Activated CD4-positive, alpha-beta T cell treated with anti-CD3 and anti-CD28 coated beads, Interleukin-2, amount 50 U/mL, for 24 hours (primary cell): Measurements from ENCODE around the gene SKIDA1.
A peak's percentile ranks its signal among the peaks of the same experiment; 100 is the strongest.

Source experiments
- DNase-seq, 2 donors: peaks; one replicate each; pipeline ENCODE4 v3.0.0-alpha.2; 2020; ENCODE audit warnings: low read depth in 1 of 2, low spot score in 1 of 2

The SKIDA1 gene

DNA sequence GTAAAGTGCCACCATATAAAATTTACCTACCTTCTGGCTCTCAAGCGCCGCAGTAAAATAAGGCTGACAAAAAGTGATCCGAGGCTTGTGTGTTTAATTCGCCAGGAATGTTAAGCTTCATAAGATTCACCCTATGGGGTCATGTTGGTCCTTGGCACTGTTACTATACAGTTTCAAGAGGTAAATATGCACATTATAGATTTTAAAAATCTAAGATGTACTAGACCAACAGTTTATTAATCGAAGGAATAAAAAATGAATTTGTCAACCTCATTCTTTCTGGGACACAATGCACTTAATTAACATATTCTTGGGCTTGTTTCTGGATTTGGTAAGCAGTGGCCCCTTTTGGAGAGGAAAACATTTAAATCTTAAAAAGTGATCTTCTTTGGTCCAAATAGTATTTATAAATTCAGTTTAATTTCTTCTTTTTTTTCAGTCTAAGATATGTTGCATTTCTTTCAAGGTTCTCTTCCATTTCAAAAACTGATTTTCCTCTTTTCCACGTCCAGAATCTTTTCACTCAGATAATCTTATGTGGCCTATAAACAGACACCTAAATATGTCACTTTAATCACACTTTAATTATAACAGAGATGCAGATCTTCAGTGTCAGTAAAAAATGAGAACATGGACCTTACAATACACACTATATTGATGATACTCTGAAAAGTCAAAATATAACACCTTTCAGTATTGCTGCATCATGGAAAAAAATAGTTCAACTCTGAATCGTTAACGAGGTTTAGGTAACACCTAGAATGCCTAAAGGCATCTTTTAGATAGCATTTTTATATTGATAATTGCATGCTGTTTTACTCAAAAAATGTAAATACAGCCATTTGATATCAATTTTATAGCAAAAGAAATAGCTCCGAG lies 3.8 kb upstream of the SKIDA1 start:
- DNase-seq, result no peak

DNA sequence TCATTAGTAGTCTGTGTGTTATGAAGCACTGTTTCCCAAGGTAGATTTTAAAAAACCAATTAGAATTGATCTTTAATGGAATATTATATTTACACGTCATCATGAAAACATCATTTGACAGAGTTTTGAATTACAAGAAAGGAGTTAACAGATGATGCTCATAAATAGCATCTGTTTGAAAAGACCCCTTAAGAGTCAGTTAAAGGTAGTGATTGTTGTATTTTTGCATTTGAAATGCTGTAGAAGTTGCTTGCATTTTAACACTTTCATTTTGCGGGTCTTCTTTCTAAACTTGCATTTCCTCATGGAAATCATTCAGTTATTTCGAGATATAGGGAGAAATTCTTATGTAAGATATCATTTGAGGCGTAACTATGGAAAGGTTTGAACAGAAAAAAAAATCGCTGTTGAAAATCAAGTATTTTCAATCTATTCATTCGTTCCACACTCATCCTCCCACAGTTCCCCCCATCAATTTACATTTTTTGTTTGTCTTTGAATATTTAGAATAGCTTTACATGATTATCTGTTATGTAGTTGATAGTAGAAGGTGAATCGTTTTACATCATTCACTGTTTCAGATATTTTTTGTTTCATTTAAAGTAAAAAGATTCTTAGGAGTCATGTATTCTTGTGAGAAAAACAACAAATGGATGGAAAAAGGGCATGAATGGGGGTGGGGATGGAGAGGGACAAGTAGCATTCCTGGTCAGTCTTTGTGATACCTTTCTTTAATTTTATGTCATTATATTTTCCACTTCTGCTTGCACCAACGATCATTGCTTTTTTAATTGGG lies 3.0 kb upstream of the SKIDA1 start:
- DNase-seq, result no peak

DNA sequence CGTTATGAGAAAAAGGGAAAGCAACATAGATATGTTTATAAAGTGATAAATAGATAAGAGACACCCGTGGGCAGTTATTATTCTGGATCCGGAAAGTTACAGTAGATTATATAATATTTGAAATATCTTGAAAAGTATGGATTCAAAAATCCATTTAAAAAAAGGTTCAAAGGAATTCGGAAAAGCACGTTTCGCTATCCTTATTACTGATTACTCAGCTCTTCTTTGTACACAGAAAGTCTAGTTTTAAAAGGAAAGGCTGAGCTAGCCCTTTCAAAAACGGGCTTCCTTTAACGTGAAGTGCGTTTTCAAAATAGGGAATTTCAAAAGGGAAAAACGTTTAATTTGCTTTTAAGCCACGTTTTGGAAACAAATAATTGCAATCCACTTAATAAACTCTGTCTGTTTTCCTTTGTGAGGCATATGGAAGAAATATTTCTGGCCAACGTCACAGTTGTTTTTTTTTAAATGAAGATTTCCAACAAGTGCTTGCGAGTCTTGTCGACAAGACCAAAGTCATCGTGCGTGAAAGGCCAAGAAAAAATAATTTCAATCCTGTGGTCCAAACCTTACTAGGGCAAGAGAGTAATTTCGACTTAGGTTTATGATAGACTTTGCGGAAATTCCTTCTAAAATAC lies 2.2 kb upstream of the SKIDA1 start:
- DNase-seq, result no peak

DNA sequence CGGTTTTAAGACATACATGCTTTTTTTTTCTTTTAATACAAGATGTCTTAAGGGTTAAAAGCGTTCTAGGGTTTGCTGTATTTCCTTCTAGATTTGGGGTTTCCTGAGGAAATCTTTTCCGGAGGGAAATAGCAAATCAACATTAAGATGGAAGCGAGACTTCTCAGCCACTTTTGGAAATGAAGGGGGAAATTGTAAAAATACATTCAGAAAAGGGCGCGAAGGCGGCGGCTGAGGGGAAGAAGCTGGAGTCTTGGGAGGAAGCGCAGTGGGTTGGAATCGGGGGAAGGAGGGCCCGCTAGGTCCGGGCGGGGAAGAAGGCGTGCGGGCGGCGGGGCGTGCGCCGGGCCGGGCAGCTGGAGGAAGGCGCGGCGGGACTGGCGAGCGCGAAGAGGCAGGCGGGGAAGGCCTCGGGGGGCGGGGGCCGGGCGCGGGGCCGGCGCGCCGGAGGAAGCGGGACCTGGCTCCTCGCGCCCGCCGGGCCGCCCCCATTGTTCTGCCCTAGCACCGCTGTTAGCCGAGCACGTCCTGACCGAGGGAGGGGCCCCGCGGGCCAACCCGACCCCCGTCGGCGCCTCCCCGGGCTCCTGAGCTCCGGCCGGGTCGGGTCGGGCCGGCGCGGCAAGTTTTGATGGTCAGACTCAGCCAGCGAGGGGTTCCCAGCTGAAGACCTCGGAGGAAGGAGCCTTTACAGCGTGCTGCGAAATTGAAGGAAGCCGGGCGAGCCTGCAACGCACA lies 1.5 kb upstream of the SKIDA1 start:
- no peak for DNase-seq

DNA sequence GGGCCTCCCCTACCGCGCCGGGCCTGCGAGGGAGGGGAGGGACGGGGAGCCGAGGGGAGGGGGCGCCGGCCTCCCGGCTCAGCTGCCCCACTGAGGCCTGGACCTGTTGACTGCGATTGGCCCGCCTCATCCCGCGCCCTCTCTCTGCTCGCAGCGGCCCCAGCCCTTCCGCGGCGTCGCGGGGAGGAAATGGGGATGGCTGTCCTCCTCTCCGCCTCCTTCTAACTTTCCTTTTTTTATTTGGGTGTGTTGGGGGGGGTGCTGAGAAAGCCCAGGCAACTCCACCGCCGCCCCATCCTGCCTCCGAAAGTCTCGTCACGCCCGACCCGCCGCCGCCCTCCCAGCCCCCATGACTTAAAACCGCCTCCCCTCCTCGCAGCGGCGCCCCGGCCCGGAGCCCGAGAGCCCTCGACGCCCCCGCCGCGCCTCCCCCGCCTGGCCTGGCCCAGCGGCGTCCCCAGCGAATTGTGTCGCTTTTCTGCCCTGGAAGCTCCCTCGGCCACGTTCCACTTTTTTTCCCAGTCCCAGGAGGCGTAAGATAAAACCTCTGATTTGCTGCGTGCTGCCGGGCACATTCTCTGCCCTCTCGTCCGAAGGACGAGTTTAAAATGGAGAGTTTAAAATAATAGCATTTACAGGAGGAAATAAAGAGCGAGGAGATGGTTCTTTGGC lies 842 bp upstream of the SKIDA1 start:
- DNase-seq, result peak in 1 of 2 donors; percentile 38

DNA sequence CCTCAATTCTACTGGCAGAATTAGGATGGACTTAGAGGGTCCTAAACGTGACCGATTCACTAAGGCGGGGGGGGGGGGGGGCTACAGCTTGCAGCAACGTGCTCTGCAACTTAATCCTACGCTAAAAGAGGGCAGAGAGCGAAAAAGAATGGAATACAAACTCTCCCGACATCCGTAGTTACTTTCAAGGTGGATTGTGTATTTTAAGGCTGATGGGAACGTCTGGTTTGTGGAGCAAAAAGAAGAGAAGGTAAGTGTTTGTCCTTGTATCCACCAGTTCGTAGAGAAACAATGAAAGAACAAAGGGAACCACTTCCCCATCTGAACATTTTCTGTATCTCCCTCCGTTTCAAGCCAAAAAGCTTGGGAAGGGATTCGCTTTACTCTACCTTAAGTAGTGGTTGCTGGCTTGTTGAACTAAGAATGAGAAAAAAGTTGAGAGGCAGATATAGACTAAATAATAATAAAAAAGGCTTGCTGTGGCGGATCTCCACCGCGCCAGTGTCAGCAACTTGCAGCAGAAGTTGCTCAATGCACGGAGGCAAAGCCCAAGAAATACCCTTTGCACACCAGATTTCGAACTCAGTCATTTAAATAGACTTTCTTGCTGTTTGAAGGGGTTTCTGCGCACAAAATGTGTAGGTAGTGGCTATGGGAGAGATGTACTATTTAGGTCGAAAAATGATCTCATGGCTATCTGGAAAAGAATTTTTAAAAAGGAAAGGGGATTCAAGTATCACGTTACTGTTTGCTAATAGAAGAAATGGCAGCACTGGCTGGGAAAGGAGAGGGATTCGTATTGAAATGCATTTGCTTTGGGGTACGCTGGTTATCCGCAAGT lies 736 bp downstream of the SKIDA1 start:
- DNase-seq, result no peak

DNA sequence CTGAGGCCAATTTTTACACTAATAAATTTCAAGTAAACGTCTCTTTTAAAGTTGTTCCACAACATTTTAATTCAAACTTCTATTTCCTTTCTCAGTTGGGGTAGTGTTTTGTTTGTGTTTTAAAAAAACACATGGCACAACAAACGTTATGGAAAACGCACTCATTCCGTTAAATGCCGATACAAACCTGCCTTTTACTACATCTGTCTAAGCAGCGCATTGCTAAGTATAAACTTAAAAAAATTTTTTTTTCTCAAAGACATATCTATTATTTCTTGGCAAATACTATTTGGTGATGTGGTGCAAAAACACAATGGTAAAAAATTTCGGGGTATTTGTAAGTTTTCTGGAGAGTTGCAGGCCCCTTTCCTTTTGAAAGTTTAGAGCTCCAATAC lies 1.4 kb downstream of the SKIDA1 start:
- DNase-seq, result no peak

DNA sequence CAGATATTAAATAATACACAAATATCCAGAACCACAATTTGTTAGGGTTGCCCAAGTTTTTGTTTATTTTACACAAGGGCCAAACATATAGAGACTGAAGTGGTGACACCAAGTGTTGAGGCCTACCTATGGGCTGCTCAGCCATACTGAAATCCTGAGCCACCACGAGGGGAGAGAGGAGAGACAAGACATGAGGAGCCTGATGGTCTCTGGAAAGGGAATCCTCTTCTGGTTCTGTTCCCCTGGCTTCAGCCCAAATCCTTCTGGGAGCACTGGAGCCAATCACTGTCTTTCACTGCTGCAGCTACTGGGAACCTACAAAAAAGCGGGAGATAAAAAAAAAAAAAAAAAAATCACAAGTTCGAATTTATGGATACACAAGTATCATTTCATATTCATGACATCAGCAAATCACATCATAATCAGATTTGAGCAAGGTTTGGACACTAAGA lies 1.9 kb downstream of the SKIDA1 start:
- DNase-seq, result no peak

DNA sequence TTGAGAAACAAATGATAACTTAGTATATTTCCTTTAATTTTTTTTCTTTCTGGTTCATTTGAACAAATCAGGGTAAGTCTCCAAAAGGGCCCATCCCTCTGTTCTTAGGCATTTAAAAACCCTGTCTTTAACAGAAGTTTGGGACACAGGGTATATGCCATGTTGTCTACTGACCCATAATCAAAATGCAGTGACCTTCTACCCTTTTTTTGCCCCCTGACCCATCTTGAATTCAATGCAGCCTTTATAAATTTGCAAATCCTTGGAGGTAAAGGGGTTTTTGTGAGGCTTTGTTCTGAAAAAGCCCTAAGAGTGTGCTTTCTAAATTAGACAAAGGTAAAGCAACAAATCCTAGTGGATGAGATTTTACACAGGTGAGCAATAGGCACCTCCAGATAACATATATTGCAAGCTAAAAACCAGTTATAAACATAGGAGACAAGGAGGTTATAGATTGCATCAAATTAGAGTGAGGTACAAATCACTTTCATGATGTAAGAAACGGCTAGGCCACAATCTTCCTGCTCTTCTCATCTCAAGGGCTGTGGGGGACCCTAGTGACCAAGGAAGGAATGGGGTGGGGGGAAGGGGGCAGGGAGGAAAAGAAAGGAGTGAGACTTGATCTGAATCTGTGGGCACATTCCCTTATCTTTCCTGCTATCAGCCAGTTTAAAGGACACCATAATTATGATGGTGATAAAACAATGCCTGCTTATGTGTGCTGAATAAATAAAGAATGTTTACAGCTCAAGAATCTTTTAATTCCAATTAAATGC lies 2.7 kb downstream of the SKIDA1 start:
- no peak for DNase-seq

DNA sequence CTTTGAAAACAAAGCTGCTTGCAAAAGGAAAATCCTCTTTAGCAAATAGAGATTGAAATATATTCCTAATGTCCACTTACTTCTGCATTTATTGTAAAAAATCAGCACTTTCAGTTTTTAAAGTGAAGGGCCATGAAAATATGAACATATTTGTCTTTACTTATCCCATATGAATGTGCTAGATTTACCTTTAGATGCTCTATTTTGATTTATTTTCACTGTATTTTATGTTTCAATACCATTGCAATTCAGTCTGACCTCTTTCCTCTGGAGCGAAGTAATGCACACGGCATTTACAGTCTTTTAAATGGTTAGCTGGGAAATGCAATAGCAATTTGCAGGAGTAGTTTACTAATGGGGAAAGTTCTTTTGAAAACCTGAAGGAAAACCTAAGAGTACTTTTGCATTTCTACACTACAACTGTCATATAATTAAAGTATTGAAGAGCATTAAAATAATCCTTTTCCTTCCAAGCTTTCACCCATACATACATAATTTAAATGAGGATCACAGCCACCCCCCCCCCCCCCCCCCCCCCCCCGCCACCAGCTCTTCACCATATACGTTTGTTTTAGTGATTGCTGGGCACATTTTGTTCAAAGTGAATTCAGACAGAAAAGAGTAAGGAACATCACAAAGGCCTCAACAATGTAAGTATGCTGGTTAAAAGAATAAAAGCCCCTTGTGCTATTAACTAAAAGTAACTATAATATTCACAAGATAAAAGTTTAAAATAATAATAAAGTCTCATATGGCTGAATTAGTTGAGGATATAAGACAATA lies 3.5 kb downstream of the SKIDA1 start:
- no peak for DNase-seq

DNA sequence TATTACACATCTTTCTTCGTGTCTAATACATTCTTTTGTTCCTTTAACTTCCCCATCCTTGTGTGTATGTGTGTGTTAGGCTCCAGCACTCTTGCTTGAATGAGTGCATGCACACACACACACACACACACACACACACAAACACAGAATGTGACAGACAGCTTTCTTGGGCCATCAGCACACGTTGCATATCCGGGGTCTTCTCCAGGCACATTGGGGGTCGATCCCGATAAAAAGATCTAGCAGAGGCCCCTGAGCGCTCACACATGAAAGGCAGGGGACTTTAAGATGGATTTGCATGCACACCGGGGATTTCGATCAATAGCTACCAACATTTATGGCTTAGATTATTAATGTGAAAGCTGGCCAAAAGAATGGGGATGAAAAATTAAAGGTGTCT lies 4.5 kb downstream of the SKIDA1 start:
- no peak for DNase-seq

DNA sequence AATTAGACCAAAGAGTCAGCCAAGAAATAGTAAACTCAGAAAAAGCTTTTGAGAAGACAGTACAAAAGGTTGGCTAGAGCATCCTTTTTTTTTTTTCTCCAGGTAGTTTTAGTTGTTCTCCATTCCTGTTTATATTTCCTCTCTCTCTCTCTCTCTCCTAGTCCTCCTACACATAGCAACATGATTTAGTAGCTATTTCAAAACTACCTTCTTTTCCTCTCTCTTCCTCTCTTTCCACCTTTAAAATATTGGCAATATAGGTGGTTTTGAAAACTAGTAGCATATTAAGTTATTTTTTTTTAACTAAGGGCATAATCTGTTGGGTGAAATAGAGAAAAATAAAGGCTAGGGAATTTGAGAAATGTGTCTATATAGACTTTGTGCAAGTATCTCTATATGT lies 5.0 kb downstream of the SKIDA1 start:
- no peak for DNase-seq

DNA sequence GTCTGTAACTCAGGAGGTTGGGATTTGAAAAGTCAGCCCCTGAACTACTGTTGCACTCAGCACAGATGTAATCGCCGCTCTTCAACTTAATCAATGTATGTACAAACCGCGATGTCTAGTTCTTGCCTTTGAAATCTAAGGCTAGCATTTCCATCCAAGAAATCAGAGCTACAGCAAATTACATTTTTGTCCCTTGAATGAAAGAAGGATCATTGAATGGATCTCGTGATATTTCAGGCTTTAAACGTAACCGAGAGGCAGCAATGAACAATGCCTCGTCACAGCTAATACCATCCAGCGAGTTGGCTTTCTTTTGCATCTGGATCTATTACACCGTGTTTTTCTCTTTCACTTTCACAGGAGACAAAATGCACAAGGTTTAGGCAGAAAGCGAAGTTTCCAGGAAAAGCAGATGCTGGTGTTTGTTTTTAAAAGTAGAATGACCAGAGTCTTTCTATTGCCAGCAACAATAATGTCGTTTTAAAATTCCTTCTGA lies 5.5 kb downstream of the SKIDA1 start:
- no peak for DNase-seq

DNA sequence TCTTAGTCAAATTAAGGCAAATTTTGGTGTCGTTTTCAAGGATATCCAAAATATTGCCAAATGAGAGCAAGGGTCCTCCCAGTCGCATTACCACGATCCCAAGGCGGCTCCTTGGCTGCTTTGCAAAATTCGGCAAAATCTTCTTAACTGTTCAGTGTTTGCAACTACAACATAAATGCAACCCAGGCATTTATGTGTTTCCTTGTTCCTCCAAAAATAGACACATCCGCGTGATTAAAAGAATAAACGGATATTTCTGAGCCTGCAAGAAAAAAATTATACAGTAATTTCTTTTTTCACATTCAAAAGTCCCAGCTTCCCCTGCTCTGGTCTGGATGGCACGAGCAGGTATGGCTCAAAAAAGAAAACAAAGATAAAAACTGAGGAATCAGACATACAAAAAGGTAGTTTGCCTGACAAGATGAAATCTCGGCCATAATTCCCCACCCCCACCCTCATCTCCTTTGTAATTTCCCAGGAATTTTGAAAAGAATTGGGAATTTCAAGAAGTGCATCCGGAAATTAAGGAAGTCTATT lies 6.0 kb downstream of the SKIDA1 start:
- no peak for DNase-seq

DNA sequence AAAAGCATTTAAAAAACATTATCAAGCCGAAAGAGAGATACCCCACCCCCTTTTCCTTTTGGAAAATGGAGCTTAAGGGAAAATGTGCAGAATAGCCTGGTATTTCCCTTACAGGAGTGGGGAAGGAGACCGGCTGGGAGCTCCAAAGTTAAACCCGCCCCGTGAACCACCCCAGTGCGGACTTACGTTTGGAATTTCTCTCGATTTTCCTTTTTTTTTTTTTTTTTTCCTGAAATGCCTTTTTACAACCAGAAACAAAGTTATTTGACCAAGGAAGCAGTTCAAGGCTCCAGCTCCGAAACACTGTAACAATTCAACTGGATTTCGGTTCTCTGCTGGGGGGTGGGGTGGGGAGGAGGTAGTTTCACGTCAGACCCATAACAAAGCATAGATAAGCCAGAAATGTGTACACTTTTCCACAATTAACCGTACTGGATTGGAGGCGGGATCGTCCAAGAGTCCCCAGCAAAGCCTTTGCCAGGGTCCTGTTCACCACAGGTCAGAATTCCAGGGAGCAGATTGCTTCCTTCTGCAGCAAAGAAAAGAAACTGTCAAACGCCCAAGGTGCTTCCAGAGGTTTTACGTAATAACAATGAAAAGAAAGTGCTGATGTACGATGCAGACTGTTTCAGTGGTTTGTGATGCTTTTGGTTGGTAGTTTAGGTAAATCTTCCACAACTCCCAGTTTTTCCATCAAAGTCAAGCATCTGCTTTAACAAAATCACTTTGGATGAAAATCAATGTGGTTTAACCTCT lies 6.7 kb downstream of the SKIDA1 start:
- DNase-seq, result no peak

DNA sequence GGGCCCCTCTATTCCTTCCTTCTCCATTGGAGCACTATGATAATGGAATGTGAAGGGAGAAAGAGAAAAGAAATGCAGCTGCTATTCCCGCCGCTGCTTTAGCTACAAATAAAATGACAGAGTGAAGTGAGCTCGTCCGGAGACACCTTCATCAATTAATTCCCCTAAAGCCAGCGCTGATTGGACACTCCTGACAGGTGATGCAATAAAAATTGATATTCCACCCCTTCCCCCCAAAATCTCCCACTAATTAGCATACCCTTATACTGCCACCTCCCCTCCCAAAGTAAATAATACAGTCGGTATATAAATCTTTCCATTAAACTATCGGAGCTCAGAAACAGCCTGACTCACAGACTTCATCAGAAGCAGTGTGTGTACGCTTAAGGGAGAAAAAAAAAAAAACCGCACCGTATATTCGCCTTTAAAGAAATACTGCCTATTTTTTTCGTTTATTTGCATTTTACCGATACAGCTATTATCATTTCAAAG lies 7.3 kb downstream of the SKIDA1 start:
- DNase-seq, result no peak
